ENCODE measurements around the gene EPB41L5.
"Not testable (repeated sequence)": the region's sequence is repeated elsewhere in the genome, so short reads cannot be mapped to it uniquely, and the experiment has no call there.

The EPB41L5 gene

GRCh38 chr2:120148669-120149068 is 135.8 kb downstream of the EPB41L5 start:
- DNase-seq, result no peak

GRCh38 chr2:120149406-120149805 is 136.5 kb downstream of the EPB41L5 start:
- no peak for DNase-seq

DNA sequence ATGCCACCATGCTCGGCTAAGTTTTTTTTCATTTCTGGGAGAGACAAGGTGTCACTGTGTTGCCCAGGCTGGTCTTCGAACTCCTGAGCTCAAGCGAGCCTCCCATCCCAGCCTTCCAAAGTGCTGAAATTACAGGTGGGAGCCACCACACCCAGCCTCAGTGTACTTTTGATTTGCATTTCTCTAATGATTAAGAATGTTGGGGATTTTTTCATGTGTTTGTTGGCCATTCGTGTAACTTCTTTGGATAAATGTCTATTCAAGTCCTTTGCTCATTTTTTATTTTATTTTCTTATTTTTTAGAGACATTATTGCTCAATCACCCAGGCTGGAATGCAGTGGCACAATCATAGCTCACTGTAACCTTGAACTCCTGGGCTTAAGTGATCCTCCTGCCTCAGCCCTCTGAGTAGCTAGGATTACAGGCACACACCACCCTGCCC is 137.2 kb downstream of the EPB41L5 start:
- DNase-seq, result no peak

GRCh38 chr2:120155308-120155707 is 142.4 kb downstream of the EPB41L5 start:
- no peak for DNase-seq

- not testable (repeated sequence) for DNase-seq
Observed at GRCh38 chr2:120158658-120159057, 145.8 kb downstream of the EPB41L5 start.

- no peak for DNase-seq
Observed at GRCh38 chr2:120161190-120161589, 148.3 kb downstream of the EPB41L5 start.

GRCh38 chr2:120162716-120163115 is 149.8 kb downstream of the EPB41L5 start:
- DNase-seq, result no peak

DNA sequence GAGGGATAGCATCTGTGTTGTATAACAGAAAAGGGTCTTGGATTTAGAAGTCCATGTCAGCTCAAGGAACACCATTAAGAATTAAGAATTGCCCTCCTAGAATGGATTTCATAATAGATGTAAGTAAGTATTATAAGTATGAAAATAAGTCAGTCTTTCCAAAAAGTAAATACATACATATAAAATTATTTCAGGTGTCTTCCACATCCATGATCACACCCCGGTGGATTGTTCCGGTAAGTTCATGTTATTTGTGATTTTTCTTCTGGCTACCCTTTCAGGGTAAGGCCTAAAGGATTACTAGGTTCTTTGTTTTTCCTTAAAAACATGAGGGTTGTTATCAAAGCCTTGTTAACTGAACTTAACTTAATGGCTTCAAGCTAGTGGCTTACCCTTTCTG is 154.4 kb downstream of the EPB41L5 start:
- DNase-seq, result no peak

DNA sequence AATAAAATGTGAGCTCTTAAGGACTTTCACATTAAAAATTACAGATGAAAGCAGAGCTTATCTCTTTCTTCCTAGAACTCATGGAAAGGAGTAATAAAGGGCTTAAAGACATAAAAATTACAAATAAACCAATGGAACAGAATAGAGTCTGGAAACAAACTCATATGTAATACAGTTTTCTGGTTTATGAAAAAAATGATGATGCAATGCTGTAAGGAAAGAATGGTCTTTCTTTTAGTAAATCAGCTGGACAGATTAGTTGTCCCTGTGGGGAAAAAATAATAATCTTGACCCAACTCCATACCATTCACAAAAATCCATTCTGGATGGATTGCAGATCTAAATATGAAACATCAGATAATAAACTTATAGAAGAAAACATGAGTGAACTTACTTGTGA is 156.1 kb downstream of the EPB41L5 start:
- no peak for DNase-seq

GRCh38 chr2:120174963-120175581 is 162.2 kb downstream of the EPB41L5 start:
- DNase-seq, result no peak

DNA sequence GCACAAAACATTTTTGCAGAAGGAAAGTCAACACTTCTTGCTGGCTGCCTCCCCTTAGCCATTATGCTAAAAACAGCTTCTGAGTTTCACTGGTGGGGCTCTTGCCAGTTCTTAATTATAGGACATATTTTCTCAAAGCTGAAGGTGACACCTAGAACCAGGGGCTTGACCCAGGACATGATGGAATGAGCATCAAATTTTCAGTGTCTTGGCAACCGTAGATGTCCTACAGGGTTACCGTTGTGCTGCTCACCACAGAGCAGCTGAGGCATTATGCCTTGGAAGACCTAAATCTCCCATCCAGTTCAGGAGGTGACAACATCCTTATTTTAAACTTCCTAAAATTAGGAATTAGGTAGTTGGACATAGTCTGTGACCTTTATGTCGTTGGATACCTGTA is 163.6 kb downstream of the EPB41L5 start:
- no peak for DNase-seq

GRCh38 chr2:120177001-120177621 is 164.2 kb downstream of the EPB41L5 start:
- no peak for DNase-seq

- no peak for DNase-seq
Observed at GRCh38 chr2:120177973-120178372, 165.1 kb downstream of the EPB41L5 start.

- DNase-seq, result no peak
Observed at GRCh38 chr2:120179396-120179795, 166.5 kb downstream of the EPB41L5 start.

- DNase-seq, result no peak
Observed at GRCh38 chr2:120180066-120180465, 167.2 kb downstream of the EPB41L5 start.

DNA sequence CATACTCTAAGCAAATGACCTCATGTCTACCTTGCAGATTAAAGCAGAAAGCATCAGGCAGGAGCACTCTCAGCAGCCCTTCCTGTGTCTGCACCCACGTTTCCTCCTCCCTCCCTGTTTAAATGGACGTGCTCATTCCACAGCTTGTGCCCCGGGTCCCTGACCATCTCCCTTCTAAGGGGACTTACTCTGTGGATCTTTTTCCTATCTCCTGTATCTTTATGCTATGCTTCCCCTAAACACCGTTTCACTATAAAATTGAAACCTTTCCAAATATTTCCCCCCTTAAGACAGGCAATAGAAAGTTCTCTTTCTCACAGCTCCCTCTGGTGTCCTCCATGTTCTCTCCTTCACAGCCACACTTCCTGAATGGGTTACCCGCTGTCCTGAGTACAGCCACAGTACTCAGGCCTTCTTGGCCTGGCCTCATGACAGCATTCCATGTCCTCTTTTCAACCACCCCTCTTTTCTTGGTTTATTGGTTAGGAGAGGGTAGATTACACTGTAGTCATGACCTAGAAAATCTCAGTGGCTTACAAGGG is 169.2 kb downstream of the EPB41L5 start:
- no peak for DNase-seq

DNA sequence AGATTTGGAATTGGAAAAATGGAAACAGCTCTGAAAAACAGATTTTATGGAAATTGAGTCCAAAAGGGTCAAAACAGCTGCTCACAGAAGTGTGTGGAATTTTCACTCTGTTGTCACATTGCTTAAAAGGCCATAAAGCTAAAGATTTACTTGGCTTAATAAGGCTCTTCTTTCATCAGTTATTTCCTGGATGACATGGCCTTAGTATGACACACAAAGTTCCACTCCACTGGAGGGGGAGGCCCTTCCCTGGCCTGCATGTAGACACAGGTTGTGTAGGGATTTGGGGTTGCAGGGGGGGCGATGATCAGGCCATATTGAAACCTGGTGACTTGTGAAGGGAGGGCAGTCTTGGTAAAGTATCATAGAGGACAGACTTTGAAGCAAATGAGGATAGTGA is 176.3 kb downstream of the EPB41L5 start:
- DNase-seq, result no peak

DNA sequence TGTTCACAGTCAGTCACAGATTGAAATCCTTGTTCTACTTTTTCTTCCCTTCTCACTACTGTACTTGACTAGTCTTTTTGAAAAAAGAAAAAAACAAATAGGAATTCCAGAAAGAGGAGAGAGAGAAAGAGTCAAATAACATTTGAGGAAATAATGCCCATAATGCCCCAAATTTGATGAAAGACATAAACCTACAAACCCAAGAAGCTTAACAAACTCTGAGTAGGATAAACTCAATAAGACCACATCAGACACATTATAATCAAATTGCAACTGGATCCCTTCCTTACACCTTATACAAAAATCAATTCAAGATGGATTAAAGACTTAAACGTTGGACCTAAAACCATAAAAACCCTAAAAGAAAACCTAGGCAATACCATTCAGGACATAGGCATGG is 179.4 kb downstream of the EPB41L5 start:
- DNase-seq, result no peak

- no peak for DNase-seq
Observed at GRCh38 chr2:120195553-120195952, 182.7 kb downstream of the EPB41L5 start.

DNA sequence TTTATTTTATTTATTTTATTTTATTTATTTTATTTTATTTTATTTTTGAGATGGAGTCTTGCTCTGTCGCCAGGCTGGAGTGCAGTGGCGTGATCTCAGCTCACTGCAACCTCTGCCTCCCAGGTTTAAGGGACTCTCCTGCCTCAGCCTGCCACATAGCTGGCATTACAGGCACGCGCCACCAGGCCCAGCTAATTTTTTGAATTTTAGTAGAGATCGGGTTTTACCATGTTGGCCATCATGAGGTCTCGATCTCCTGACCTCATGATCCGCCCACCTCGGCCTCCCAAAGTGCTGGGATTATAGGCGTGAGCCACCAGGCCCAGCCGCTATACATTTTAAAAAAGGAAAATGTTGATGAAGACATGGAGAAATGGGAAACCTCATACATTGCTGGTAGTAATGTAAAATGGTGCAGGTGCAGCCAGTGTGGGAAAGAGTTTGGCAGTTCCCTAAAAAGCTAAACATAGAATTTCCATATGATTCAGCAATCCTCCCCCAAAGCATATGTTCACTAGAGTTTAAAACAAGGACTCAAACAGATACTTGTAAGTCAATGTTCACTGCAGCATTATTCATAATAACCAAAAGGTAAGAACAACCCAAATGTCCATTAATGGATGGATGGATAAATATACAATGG is 187.1 kb downstream of the EPB41L5 start:
- DNase-seq, result not testable (repeated sequence)

DNA sequence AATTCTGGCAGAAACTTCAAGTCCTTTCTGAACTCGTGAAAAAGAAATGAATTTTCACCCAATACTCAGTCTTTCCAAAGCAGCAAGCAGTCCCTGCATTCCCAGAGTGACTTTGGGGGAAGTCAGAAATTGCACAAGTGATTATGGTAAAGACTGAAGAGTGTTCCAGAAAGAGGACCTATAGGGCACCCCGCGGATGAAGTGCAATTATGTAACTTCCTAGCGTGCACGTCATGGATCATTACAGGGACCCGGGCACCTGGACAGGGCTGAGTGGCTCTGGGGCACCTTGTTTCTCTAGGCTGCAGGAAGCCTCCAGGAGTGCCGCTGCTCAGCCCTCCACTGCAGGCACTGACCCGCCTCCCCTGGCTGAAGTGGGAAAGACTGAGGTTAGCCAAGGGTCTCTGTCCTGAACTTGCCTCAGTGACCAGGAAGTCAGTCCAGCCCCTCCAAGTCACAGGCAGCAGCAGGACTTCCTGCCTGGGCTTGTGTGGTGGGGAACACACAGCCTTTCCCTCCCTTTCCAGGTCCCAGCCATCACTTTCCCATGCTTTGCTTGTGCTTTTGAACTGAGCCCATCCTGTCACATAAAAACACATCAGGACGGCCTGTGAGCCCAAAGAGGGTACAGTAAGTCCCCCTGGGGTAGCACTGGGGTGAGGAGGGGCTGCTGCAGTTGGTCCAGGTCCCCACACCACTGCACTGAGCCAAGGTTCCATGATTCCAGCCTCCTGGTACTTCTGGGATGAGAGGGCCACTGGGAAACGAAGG is 190.6 kb downstream of the EPB41L5 start:
- no peak for DNase-seq

GRCh38 chr2:120204022-120204405 is 191.1 kb downstream of the EPB41L5 start:
- no peak for DNase-seq

DNA sequence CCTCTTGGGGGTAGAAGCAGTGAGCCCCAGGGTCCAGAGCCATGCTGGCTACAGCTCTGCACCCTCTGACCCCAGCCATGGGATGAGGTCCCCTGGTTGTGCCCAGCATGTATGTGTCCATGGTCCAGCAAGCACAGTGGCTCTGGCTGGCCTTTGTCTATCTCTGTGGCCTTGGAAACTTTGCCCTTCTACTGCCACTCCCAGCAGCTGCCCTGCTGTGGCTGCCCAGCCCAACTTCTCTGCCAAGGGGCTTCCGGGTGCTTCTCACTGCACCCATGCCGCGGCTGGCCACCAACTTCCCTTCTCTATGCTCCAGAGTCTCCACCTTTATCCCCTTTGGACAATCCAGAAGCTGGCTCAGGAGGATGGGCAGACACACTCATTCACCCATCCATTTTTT is 191.5 kb downstream of the EPB41L5 start:
- no peak for DNase-seq

Data from cortex of kidney (tissue), 1 donor.